Right lobe of liver (tissue), 6 donors: ENCODE measurements around the gene GPR156. TPM values are rescaled to one million over a fixed set of nuclear protein-coding genes. Genes with fewer than 3 reads are reported as not detected.

Experiments used
- ATAC-seq, 4 donors: fragments of 200-7000 bp; cut with Tn5 transposase; one replicate each; pipeline ENCODE4 v1.9.1; 2020; ENCODE audit warnings: mild to moderate bottlenecking in 4 of 4, moderate library complexity in 4 of 4
- DNase-seq, 3 donors: peaks; one replicate each; pipeline ENCODE4 v3.0.0-alpha.2; 2020
- H3K27ac ChIP-seq, 3 donors: fragments of 200-600 bp; one replicate each; pipeline ENCODE4 v1.8.0; 2022
- H3K27me3 ChIP-seq, 2 donors: fragments of 200-600 bp; one replicate each; pipeline ENCODE4 v1.8.0; 2022
- H3K36me3 ChIP-seq, 4 donors: fragments of 200-600 bp; sonication (generic) in 1 of 4; one replicate each; pipeline versions ENCODE4 v1.5.1 to v1.8.0; 2017 to 2022; ENCODE audit warnings: control low read depth in 1 of 4
- H3K4me1 ChIP-seq, 4 donors: fragments of 200-600 bp; sonication (generic) in 1 of 4; one replicate each; pipeline versions ENCODE4 v1.5.1 to v1.8.0; 2017 to 2022; ENCODE audit warnings: control low read depth in 1 of 4
- H3K4me3 ChIP-seq, 3 donors: fragments of 200-600 bp; one replicate each; pipeline ENCODE4 v1.8.0; 2022
- H3K9me3 ChIP-seq, 4 donors: fragments of 200-600 bp; sonication (generic) in 1 of 4; one replicate each; pipeline versions ENCODE4 v1.5.1 to v1.8.0; 2017 to 2022; ENCODE audit warnings: control low read depth in 1 of 4
- CTCF ChIP-seq, 4 donors: fragments of 200-600 bp in 3 of 4; fragments of 450-650 bp in 1 of 4; IDR thresholded peaks; one replicate each; pipeline versions ENCODE4 v1.5.1 to v1.8.0; 2016 to 2022; ENCODE audit warnings: antibody characterized with exemption in 4 of 4, mild to moderate bottlenecking in 2 of 4
- POLR2A ChIP-seq: fragments of 450-650 bp; IDR thresholded peaks from one replicate; pipeline ENCODE4 v1.6.1; 2017; ENCODE audit warnings: antibody characterized with exemption, mild to moderate bottlenecking
- WGBS: methylation state at CpG from one replicate; pipeline ENCODE4 v1.1.6; 2018; ENCODE audit warnings: low coverage, low lambda C conversion rate; ENCODE audit not compliant: insufficient coverage; ENCODE audit errors: missing lambda C conversion rate; 5-methylcytosine and 5-hydroxymethylcytosine counted together
- intact Hi-C, 2 donors: fragments of 100-400 bp; cut with DNase I; formaldehyde crosslinking; loops; one replicate each; pipeline versions ENCODE4 v1.11.2 to v1.14.1; 2022
- total RNA-seq, 6 experiments: library from RNA; depleted of rRNA in 2 of 6; stranded (reverse); fragments of >200 nt in 2 of 6; fragmentation: NEBNext Ultra II Directional in 3 of 6; extraction: Animal tissue kit (Norgen Biotek cat#: 25700) in 3 of 6; gene quantifications; one replicate each; pipeline versions ENCODE4 v1.1.0 to v1.2.4, GENCODE V29; 2016 to 2023
- donor health status: DM: no; HTN: yes; CAD: no.
- donor health status: DM: no; HTN: no; CAD: no.
- donor health status: DM: no; HTN: no; CAD: no.
- donor health status: DM: no; HTN: yes; CAD: no.
- donor health status: DM: no; HTN: yes; CAD: no.

The GPR156 gene
- total RNA-seq, 6 experiments from 2014 or later, result not detected

GRCh38 chr3:120163816-120164215 is 121.2 kb downstream of the GPR156 start:
- Histone ChIP-seq H3K36me3 (no peaks in the 10 kb centered on the region), H3K4me3 (no peak overlapping the region), H3K9me3 (no peaks in the 10 kb centered on the region), H3K27ac (no peak overlapping the region), H3K27me3 (no peaks in the 10 kb centered on the region), H3K4me1 (no peaks in the 10 kb centered on the region)
- no peak for DNase-seq
- TF ChIP-seq CTCF (IDR thresholded peaks at IDR 0.05) (no peak), POLR2A (no peak)
- ATAC-seq, result no peak
- intact Hi-C loops, result no loop called here

- H3K4me3 ChIP-seq, result no peak overlapping the region
- H3K27ac ChIP-seq, result no peak overlapping the region
- intact Hi-C loops, result no loop called here
- TF ChIP-seq CTCF (IDR thresholded peaks at IDR 0.05), result no peak
- no peak for TF ChIP-seq POLR2A
- no peaks in the 10 kb centered on the region for H3K4me1 ChIP-seq
- ATAC-seq (no peak), DNase-seq (no peak)
- no peaks in the 10 kb centered on the region for H3K27me3 ChIP-seq
- 66% methylated on average over 4 of the region's 4 CpGs for WGBS
- no peaks in the 10 kb centered on the region for H3K36me3 ChIP-seq
- no peaks in the 10 kb centered on the region for H3K9me3 ChIP-seq
Measured at GRCh38 chr3:120163026-120163425, 122.0 kb downstream of the GPR156 start.

GRCh38 chr3:120162400-120162799 is 122.6 kb downstream of the GPR156 start:
- Histone ChIP-seq H3K4me3 (no peak overlapping the region), H3K4me1 (no peaks in the 10 kb centered on the region), H3K27me3 (no peaks in the 10 kb centered on the region), H3K27ac (no peak overlapping the region), H3K36me3 (no peaks in the 10 kb centered on the region), H3K9me3 (no peaks in the 10 kb centered on the region)
- ATAC-seq, result no peak
- intact Hi-C loops, result no loop called here
- TF ChIP-seq POLR2A, result no peak
- TF ChIP-seq CTCF (IDR thresholded peaks at IDR 0.05), result no peak
- no peak for DNase-seq

- TF ChIP-seq POLR2A (no peak), CTCF (IDR thresholded peaks at IDR 0.05) (no peak)
- 71% methylated on average over 3 of the region's 3 CpGs for WGBS
- Histone ChIP-seq H3K9me3 (no peaks in the 10 kb centered on the region), H3K4me1 (no peaks in the 10 kb centered on the region), H3K4me3 (no peak overlapping the region), H3K36me3 (no peaks in the 10 kb centered on the region), H3K27me3 (no peaks in the 10 kb centered on the region), H3K27ac (no peak overlapping the region)
- intact Hi-C loops, result no loop called here
- DNase-seq, result no peak
- ATAC-seq, result peak in 1 of 4 donors; percentile 31
Measured at GRCh38 chr3:120161902-120162301, 123.1 kb downstream of the GPR156 start.

GRCh38 chr3:120160050-120160449 is 125.0 kb downstream of the GPR156 start:
- no CpG with 5 or more reads among the region's 1 CpG for WGBS
- ATAC-seq (peak; percentile 66 to 78 (median 72)), DNase-seq (no peak)
- intact Hi-C loops, result no loop called here
- Histone ChIP-seq H3K4me3 (no peak overlapping the region), H3K27ac (no peak overlapping the region), H3K36me3 (no peaks in the 10 kb centered on the region), H3K27me3 (no peaks in the 10 kb centered on the region), H3K9me3 (no peaks in the 10 kb centered on the region), H3K4me1 (no peaks in the 10 kb centered on the region)
- no peak for TF ChIP-seq CTCF (IDR thresholded peaks at IDR 0.05)
- TF ChIP-seq POLR2A, result no peak
